Endometrium (tissue), 2 donors: ENCODE measurements around the gene CUL4A.
"Not testable (repeated sequence)": the region's sequence is repeated elsewhere in the genome, so short reads cannot be mapped to it uniquely, and the experiment has no call there.

Experiments
- FAIRE-seq: peaks from 2 replicates; lab custom pipeline; 2012; peaks lifted over from hg19 to GRCh38; lab: Jason Lieb, UNC
- donor health status: control.
- donor health status: control.

CUL4A gene

GRCh38 chr13:113292021-113292862, 82.8 kb downstream of the CUL4A start:
- FAIRE-seq: no peak

GRCh38 chr13:113293686-113294085, 84.3 kb downstream of the CUL4A start:
- no peak for FAIRE-seq

- FAIRE-seq: no peak
Observed at GRCh38 chr13:113295776-113296175, 86.4 kb downstream of the CUL4A start.

- FAIRE-seq: no peak
Observed at GRCh38 chr13:113296823-113297369, 87.5 kb downstream of the CUL4A start, which contains the start of gene LAMP1. Gene LAMP1 (plus strand): TSS chr13:113297239. CDS start chr13:113297435, 196 bp downstream.

GRCh38 chr13:113297370-113298042, 88.1 kb downstream of the CUL4A start:
- FAIRE-seq: no peak

- no peak for FAIRE-seq
Observed at GRCh38 chr13:113298043-113298945, 88.9 kb downstream of the CUL4A start.

- FAIRE-seq: no peak
Observed at GRCh38 chr13:113299951-113300350, 90.5 kb downstream of the CUL4A start.

GRCh38 chr13:113302986-113303385, 93.6 kb downstream of the CUL4A start:
- no peak for FAIRE-seq

GRCh38 chr13:113304121-113304520, 94.7 kb downstream of the CUL4A start:
- no peak for FAIRE-seq

GRCh38 chr13:113305208-113305607, 95.8 kb downstream of the CUL4A start:
- FAIRE-seq: no peak

- FAIRE-seq: no peak
Observed at GRCh38 chr13:113307491-113307890, 98.1 kb downstream of the CUL4A start.

- FAIRE-seq: no peak
Observed at GRCh38 chr13:113309473-113309872, 100.1 kb downstream of the CUL4A start.

GRCh38 chr13:113314112-113314511, 104.7 kb downstream of the CUL4A start:
- not testable (repeated sequence) for FAIRE-seq

GRCh38 chr13:113314895-113315470, 105.6 kb downstream of the CUL4A start:
- FAIRE-seq: not testable (repeated sequence)

GRCh38 chr13:113315992-113316391, 106.6 kb downstream of the CUL4A start:
- FAIRE-seq: no peak
